HG03469 (cell line): ENCODE results near the gene HYAL4.
A peak's percentile ranks its signal among the peaks of the same experiment; 100 is the strongest.
"Not testable (repeated sequence)": the region's sequence is repeated elsewhere in the genome, so short reads cannot be mapped to it uniquely, and the experiment has no call there.

Experiments
- ATAC-seq: cut with Tn5 transposase; IDR thresholded peaks from one replicate; pipeline ENCODE4 v1.9.1; 2021; ENCODE audit warnings: mild to moderate bottlenecking, moderate library complexity, moderate number of reproducible peaks; ENCODE audit not compliant: unreplicated experiment

The HYAL4 gene

DNA sequence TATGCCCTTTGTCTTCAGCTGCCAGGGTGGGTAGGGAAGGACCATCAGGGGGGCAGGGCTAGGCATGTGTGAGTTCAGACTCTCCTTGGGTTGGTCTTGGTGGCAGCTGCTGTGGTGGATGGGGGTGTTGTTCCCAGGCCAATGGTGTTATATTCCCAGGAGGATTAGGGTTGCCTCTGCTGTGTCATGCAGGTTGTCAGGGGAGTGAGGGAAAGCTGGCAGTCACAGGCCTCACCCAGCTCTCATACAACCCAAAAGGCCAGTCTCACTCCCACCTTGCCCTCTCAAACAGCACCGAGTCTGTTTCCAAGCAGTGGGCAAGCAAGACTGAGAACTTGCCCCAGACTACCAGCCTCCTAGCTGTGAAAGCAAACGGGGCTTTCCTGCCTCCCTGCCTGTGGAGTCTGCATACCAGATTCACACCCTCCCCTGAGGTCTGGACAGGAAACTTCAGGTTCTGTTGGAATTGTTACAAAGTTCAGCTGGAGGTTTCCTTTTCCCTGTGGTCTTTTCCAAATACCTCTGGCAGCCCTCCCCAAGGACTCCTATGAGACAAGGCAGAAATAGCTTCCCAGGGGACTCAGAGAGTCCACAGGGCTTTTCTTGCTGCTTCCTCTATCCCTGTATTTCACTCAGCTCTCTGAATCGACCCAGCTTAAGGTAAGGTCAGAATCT lies 1.4 kb downstream of the HYAL4 start:
- no peak for ATAC-seq

DNA sequence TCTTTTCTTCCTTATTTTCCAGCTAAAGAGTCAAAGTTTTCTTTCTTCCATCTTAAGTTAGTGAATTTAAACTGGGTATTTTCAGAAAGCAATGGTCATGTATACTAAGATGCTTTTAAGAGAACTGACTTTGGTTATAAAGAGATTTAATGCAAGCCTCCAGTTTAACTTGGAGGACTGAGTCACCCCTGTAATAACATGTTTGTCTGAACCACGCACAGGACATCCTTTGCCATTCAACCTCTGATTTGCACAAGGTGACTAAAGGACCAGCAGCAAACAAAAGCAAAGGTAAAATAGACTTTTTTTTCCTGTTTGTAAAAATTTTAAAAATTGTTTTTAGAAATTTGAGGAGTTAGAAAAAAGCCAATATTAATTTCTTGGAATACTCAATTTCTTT lies 2.9 kb downstream of the HYAL4 start:
- ATAC-seq, result no peak

DNA sequence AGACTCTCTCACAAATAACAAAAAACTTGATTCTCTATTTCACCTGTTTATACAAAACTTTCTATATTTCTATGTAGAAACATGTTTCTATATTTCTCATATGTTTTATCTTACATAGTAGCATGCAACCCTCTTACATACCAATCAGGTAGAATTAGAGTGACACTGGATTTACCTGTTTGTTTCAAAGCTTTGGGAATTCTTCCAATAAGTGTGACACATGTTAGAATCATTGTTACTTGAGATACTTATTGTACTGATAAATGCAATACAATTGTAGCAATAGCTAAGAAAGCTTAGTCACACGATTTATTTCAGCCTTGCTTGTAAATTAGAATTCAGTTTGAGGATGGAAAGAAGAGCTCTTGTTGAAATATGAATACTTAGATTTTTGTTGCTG lies 4.9 kb downstream of the HYAL4 start:
- no peak for ATAC-seq

DNA sequence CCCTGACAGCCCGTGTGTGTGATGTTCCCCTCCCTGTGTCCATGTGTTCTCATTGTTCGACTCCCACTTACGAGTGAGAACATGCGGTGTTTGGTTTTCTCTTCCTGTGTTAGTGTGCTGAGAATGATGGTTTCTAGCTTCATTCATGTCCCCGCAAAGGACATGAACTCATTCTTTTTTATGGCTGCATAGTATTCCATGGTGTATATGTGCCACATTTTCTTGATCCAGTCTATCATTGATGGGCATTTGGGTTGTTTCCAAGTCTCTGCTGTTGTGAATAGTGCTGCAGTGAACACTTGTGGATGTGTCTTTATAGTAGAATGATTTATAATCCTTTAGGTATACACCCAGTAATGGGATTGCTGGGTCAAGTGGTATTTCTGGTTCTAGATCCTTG lies 6.4 kb downstream of the HYAL4 start:
- ATAC-seq, result not testable (repeated sequence)

DNA sequence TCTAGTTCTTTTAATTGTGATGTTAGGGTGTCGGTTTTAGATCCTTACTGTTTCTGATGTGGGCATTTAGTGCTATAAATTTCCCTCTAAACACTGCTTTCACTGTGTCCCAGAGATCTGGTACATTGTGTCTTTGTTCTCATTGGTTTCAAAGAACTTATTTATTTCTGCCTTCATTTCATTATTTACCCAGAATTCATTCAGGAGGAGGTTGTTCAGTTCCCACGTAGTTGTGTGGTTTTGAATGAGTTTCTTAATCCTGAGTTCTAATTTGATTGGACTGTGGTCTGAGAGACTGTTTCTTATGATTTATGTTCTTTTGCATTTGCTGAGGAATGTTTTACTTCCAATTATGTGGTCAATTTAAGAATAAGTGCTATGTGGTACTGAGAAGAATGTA lies 9.3 kb downstream of the HYAL4 start:
- ATAC-seq, result not testable (repeated sequence)

DNA sequence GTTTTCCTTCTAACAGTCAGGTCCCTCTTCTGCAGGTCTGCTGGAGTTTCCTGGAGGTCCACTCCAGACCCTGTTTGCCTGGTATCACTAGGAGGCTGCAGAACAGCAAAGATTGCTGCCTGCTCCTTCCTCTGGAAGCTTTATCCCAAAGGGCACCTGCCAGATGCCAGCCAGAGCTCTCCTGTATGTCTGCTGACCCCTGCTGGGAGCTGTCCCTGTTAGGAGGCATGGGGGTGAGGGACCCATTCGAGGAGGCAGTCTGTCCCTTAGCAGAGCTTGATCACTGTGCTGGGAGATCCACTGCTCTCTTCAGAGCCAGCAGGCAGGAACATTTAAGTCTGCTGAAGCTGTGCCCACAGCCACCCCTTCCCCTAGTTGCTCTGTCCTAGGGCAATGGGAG lies 11.5 kb downstream of the HYAL4 start:
- not testable (repeated sequence) for ATAC-seq

DNA sequence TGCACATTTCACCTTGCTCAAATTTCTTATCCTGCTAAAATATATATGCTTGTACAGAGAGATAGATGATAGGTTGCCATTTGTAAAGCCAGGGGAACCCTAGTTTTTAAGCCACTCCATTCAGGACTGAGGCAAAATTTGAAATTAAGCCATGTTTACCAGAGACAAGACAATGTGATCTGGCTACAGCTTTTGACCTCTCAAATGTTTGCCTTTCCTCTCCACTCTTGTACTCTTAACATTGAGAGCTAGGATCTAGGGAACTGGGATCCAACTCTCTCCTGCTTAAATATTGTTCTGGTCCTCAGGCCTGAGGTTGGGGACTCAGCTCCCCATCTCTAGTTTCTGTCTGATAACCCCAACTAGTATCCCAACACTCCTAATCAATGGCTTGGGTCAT lies 15.9 kb downstream of the HYAL4 start:
- ATAC-seq, result no peak

DNA sequence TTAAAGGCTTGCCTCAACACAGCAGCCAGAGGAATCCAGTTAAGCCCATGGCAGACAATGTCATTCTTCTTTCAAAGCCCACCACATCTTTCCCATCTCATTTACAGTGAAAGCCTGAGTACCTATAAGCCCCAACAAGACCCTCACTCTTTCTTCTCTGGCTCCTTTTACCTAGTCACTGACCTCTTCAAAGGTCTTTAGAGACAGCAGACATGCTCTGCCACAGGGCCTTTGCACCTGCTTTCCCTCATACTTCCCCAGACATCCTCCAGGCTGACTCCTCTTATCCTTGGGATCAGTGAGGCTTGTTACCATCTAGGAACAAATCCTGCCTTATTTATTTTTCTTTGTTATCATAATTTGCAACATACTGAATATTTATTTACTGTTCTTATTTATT lies 17.8 kb downstream of the HYAL4 start:
- no peak for ATAC-seq

DNA sequence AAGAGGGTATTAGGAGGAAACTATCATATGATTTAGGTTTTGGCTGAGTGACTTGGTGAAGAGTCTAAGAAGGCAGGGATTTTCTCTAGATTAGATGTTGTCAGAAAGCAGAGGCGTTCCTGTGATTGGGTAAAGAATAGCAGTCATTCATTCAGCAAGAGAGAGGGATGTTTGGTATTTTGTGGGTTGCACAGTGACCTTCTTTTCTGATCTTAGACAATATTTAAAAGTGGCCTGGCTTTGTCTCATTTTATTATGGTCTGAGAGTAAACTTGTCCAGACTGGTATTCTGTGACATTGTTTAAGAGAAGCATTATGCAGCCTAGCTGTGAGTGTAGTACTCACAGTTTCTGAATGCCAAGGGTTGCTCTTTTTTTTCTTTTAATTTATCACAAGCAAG lies 18.5 kb downstream of the HYAL4 start:
- no peak for ATAC-seq

DNA sequence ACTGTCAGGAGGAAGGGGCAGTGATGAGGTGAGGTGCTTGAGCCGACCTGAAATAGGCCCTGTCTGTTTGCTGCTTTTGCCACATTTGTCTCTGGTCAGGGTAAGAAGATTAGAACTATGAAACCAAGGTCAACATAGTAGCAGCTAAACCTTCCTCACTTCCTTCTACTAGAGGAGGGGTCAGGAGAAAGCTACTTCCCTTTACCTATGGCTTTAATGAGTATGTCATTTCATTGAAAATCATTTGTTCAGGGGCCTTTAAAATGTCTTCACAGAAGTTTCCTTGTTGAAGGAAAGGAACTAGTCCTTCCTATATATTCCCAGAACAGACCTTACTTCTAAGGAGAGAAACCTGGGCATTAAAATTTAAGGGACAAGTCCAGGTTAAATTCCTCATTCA lies 19.0 kb downstream of the HYAL4 start:
- no peak for ATAC-seq

DNA sequence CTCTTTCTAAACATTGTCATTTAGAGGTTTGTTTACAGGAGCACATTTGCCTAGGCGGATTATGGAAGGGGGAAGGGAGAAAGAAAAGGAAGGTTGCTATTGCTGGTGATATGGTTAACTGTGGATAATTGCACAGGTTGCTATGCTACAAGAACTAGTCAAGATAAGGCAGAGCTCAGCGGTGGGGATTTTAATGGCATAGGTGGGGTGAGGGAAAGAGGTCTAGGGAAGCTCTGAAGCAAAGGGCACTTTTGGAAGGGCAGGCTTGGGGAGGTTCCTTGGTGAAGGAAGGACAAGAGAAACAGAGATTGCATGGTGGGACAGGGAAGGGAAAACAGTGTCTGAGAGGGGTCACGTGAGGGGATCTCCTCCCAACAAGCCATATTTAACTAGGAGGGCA lies 19.5 kb downstream of the HYAL4 start:
- ATAC-seq, result no peak

DNA sequence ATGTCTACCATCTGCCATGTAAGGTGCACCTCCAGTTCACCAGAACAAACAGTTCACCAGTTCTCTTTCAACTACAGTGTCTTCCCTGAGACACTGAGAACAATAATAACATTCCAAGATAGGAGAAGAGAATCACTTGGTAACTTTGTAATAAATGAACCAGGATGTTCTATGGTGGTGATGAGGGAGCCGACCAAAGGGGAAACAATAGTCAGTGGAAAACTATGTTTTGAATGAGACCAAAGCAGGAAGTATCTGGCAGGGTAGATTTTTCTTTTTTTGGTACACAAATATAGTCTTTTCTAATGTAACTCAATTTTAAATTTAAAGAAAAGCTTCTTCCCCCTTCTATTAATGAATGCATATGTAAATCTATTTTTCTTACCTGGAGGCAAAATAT lies 20.0 kb downstream of the HYAL4 start:
- ATAC-seq, result no peak

DNA sequence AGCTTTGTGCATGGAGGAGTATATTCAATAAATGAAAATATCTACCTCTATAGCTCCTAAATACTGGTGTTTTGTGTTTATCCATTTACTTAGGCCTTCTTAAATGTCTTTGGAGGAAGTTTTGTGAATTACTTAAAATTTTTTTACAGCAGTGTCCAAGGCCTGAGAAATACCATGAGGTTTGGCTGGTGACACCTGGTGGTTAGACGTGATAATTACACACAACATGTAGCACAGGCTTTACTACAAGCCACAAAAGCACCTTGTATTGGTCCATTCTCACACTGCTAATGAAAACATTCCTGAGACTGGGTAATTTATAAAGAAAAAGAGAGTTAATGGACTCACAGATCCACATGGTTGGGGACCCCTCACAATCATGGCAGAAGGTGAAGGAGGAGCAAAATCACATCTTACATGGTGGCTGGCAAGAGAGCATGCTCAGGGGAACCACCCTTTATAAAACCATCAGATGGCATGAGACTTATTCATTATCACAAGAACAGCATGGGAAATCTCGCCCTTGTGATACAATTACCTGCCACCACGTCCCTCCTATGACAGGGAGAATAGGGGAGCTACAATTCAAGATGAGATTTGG lies 20.6 kb downstream of the HYAL4 start:
- ATAC-seq, result peak; percentile 92

DNA sequence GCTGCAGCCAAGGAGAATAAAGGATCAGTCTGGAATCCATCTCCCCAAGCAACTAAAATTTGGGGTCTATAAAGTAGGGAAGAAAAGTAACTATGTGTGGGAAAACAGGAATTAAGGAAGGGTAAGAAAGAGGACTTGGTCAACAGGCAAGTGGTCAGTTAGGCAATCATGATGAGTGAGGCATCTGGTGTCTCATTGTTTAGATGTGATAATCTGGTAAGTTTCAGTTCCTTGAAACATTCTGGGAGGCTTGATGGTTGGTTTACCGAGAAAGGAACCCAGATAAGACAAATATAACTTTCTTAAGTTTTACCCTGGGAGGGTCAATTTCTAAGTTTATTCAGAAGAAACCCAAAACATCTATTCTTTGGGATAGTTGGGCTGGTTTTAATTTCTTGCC lies 22.3 kb downstream of the HYAL4 start:
- ATAC-seq, result no peak

DNA sequence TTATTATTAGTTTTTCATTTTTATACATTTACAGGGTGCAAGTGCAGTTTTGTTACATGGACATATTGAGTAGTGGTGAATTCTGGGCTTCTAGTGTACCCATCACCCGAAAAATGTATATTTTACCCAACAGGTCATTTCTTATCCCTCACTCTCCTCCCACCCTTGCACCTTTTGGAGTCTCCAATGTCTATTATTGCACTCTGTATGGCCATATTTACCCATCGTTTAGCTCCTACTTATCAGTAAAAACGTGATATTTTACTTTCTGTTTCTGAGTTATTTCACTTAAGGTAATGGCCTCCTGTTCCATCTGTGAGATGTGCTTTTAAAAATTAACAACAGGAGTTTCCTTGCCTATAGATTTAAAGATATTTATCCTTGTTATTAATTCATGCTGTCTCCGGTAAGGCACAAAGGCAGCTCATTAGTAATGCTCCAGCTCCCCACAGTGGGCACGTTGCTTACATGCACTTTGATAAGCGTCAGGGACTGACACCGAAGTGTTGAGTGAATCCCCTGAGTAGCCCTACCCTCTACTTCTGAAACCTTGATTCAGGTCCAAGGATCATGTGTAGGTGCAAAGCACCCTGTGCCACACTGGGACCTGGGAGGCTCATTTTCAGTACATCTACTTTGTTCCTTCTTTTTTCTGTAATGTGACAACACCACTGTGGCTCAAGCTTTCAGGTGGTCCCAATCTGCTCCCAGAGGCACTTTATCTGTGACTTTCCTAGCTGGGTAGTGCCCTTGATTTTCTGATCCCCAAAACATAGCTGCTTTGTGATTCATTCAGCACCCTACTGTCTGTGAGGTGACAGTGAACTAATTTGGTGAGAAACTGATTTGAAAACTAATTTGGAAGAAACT lies 27.3 kb downstream of the HYAL4 start:
- peak; percentile 79 for ATAC-seq

DNA sequence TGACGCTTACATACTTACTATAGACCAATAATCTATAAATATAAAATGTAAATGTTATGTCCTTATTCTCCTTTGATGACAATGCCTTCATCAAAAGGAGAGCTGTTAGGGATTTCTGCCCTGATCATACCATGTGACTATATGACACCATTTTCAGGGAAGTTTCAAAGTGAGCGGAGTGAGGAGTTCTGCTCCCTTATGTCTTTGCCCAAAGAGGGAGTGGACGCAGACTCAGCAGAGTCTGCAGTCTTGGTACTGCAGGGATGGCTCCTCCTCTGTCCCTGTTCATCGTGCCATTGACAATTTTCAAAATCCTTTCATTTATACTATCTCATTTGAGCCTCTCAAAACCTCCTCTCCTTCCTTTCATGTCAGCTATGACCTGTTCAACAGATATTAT lies 27.9 kb downstream of the HYAL4 start:
- no peak for ATAC-seq

DNA sequence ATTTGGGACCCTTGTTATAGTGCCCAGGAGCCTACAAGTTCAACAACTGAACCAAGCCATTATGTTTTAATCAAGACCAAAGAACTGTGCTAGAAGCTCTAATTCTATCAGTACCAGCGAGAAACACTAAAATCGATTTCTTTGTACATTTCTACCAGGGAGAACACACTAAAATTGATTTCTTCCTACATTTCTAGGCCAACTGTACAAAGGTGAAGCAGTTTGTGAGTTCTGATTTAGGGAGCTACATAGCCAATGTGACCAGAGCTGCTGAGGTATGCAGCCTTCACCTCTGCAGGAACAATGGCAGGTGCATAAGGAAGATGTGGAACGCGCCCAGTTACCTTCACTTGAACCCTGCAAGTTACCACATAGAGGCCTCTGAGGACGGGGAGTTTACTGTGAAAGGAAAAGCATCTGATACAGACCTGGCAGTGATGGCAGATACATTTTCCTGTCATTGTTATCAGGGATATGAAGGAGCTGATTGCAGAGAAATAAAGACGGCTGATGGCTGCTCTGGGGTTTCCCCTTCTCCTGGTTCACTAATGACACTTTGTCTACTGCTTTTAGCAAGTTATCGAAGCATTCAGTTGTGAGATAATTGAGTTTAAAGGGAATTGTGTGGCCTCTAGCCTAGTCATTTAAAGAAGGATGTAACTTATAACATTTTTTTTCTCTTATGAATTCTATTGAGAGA lies 31.7 kb downstream of the HYAL4 start:
- ATAC-seq, result no peak

DNA sequence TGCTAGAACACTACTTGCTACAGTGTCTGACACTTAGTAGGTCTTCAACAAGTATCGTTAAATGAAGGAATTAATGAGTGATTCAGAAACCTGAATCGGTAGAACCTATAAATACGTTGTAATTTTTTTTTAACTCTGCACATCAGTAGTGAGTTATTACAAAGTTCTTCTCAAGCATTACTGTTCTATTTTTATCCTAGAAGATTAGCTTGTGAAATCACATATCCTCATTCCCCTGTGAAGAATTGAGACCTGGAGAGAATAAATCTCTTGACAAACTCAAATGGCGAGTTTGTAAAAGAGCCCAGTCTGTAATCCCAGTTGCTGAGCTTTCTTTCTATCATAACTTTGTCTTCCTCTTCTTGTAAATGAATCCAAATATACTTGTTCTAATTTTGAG lies 34.7 kb downstream of the HYAL4 start:
- no peak for ATAC-seq

DNA sequence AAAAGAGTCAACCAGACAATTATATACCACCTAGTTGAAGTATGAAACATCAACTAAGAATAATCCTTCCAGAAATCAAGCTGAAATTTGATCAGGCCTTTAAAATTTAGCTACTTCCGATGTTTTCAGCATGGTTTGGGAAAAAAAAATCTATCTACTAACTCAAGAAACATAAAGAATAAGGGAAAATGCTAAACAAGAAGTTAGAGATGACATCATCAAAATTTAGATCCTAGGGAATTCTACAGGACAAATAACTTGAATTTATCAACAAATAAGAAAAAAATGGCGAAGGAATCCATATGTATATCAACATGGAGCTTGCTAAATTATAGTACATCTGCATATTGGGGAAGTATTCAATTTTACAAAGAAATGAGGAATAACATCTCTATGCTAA lies 36.3 kb downstream of the HYAL4 start:
- no peak for ATAC-seq

DNA sequence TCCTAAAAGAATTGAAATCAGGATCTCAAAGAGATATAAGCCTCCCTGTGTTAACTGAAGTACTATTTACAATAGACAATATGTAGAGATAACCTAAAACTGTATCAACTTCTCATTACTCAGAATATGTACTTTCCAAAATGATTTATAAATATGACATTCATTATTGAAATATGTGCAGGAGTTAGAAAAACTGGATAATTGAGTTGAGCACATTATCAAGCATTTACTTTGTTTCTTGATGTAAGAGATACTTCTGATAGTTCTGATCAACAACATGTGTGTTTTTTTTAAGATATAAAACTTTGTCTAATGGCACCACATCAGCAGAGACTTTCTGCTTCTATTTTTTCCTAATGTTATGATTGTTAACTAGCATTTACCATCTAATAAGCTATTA lies 38.2 kb downstream of the HYAL4 start:
- no peak for ATAC-seq

DNA sequence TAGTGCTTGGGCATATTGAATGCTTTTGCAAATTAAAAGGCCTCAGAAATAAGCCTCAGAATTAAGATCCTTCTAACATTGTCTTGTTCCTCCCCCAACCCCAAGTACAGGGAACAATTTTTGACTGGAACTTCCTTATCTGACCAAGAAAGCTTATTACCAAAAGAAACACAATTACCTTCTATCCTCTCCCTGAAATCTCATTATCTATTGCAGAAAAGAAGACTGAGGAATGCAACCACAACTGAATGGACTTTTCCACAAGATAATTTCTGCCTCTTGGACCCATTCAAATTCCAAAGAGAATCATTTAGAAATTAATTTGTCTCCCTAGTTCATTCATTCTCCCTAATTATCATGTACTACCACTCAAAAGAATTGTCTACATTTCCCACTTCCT lies 43.2 kb downstream of the HYAL4 start:
- no peak for ATAC-seq
